Neural progenitor cell (in vitro differentiated cells): ENCODE results near the gene B4GALNT1. TPM values are rescaled to one million over a fixed set of nuclear protein-coding genes. Genes with fewer than 3 reads are reported as not detected.

ENCODE experiments used
- DNase-seq: peaks from one replicate; pipeline ENCODE4 v3.0.0-alpha.2; 2016; ENCODE audit warnings: low spot score
- H2AFZ ChIP-seq: fragments of 200-600 bp; sonication (generic); replicated peaks from 2 replicates; pipeline ENCODE4 v1.6.1; 2016; ENCODE audit warnings: antibody characterized with exemption
- H3F3A ChIP-seq: fragments of 200-600 bp; sonication (generic); 2 replicates; pipeline ENCODE4 v1.6.1; 2016; ENCODE audit warnings: antibody characterized with exemption, low read depth
- H3K27ac ChIP-seq: fragments of 200-600 bp; sonication (generic); 2 replicates; pipeline ENCODE4 v1.5.1; 2016; ENCODE audit warnings: mild to moderate bottlenecking
- H3K27me3 ChIP-seq: fragments of 200-600 bp; sonication (generic); 2 replicates; pipeline ENCODE4 v1.6.1; 2016; ENCODE audit warnings: mild to moderate bottlenecking, moderate library complexity
- H3K36me3 ChIP-seq: fragments of 200-600 bp; sonication (generic); 2 replicates; pipeline ENCODE4 v1.5.1; 2016
- H3K4me1 ChIP-seq: fragments of 200-600 bp; sonication (generic); 2 replicates; pipeline ENCODE4 v1.6.1; 2016; ENCODE audit warnings: mixed run types
- H3K4me2 ChIP-seq: fragments of 200-600 bp; sonication (generic); 2 replicates; pipeline ENCODE4 v1.6.1; 2016
- H3K4me3 ChIP-seq: fragments of 200-600 bp; sonication (generic); 2 replicates; pipeline ENCODE4 v1.5.1; 2016
- H3K79me2 ChIP-seq: fragments of 200-600 bp; sonication (generic); 2 replicates; pipeline ENCODE4 v1.6.1; 2016; ENCODE audit warnings: low read depth
- H3K9ac ChIP-seq: fragments of 200-600 bp; sonication (generic); 2 replicates; pipeline ENCODE4 v1.6.1; 2016
- H3K9me3 ChIP-seq: fragments of 200-600 bp; sonication (generic); 2 replicates; pipeline ENCODE4 v1.5.1; 2016; ENCODE audit warnings: low read depth
- H4K20me1 ChIP-seq: fragments of 200-600 bp; sonication (generic); 2 replicates; pipeline ENCODE4 v1.6.1; 2016; ENCODE audit warnings: low read depth
- H3K27ac Mint-ChIP-seq: 3 replicates; pipeline ENCODE4 v1.8.0; 2021; ENCODE audit warnings: mixed read lengths
- H3K27me3 Mint-ChIP-seq: 2 replicates; pipeline ENCODE4 v1.8.0; 2022; ENCODE audit warnings: low read depth, mild to moderate bottlenecking, inconsistent platforms, moderate library complexity, mixed read lengths; ENCODE audit not compliant: insufficient read depth
- H3K36me3 Mint-ChIP-seq: 3 replicates; pipeline ENCODE4 v1.8.0; 2021; ENCODE audit warnings: mixed read lengths
- H3K4me1 Mint-ChIP-seq: 3 replicates; pipeline ENCODE4 v1.8.0; 2021; ENCODE audit warnings: mixed read lengths
- H3K4me3 Mint-ChIP-seq: 3 replicates; pipeline ENCODE4 v1.8.0; 2021; ENCODE audit warnings: mild to moderate bottlenecking, moderate library complexity, mixed read lengths
- H3K9me3 Mint-ChIP-seq: 3 replicates; pipeline ENCODE4 v1.8.0; 2020; ENCODE audit warnings: mixed read lengths
- CTCF ChIP-seq: fragments of 200-600 bp; sonication (generic); IDR thresholded peaks from 2 replicates; pipeline ENCODE4 v1.5.1; 2017; ENCODE audit warnings: antibody characterized with exemption, mild to moderate bottlenecking
- EZH2 ChIP-seq: fragments of 200-600 bp; sonication (generic); IDR thresholded peaks from 2 replicates; pipeline ENCODE4 v1.6.1; 2017; ENCODE audit warnings: antibody characterized with exemption, mild to moderate bottlenecking, moderate library complexity
- EZH2phosphoT487 ChIP-seq: fragments of 200-600 bp; sonication (generic); IDR thresholded peaks from 2 replicates; pipeline ENCODE4 v1.6.1; 2017; ENCODE audit warnings: antibody characterized with exemption
- total RNA-seq: library from RNA; depleted of rRNA; stranded (reverse); fragments of >200 nt; gene quantifications from 2 replicates; pipeline ENCODE4 v1.2.3, GENCODE V29; 2015; ENCODE audit warnings: low replicate concordance

Gene B4GALNT1
- total RNA-seq, 1 donor from 2014 or later, result 0.28 TPM

GRCh38 chr12:57579677-57580465, 53.1 kb downstream of the B4GALNT1 start:
- Histone ChIP-seq H3K4me3 (no peak overlapping the region), H3F3A (peaks cover 9% of the 10 kb centered on the region), H3K27me3 (no peaks in the 10 kb centered on the region), H2AFZ (no peak overlapping the region), H4K20me1 (peaks cover 4% of the 10 kb centered on the region), H3K9ac (no peak overlapping the region), H3K27ac (no peak overlapping the region), H3K9me3 (no peaks in the 10 kb centered on the region), H3K4me1 (no peaks in the 10 kb centered on the region), H3K36me3 (no peaks in the 10 kb centered on the region), H3K79me2 (no peaks in the 10 kb centered on the region), H3K4me2 (no peak overlapping the region)
- Mint-ChIP-seq H3K36me3 (peaks cover 9% of the 10 kb centered on the region), H3K27ac (no peak overlapping the region), H3K4me1 (no peaks in the 10 kb centered on the region), H3K4me3 (no peak overlapping the region), H3K27me3 (peaks cover 7% of the 10 kb centered on the region), H3K9me3 (no peaks in the 10 kb centered on the region)
- no peak for TF ChIP-seq EZH2phosphoT487
- no peak for TF ChIP-seq CTCF
- TF ChIP-seq EZH2, result no peak
- no peak for DNase-seq

GRCh38 chr12:57579011-57579410, 54.0 kb downstream of the B4GALNT1 start:
- Histone ChIP-seq H3K9me3 (no peaks in the 10 kb centered on the region), H3F3A (peaks cover 9% of the 10 kb centered on the region), H3K4me1 (no peaks in the 10 kb centered on the region), H4K20me1 (peaks cover 4% of the 10 kb centered on the region), H3K79me2 (no peaks in the 10 kb centered on the region), H3K27ac (no peak overlapping the region), H2AFZ (no peak overlapping the region), H3K4me3 (no peak overlapping the region), H3K4me2 (no peak overlapping the region), H3K9ac (no peak overlapping the region), H3K27me3 (no peaks in the 10 kb centered on the region), H3K36me3 (no peaks in the 10 kb centered on the region)
- Mint-ChIP-seq H3K4me3 (no peak overlapping the region), H3K9me3 (no peaks in the 10 kb centered on the region), H3K27me3 (peaks cover 7% of the 10 kb centered on the region), H3K36me3 (peaks cover 11% of the 10 kb centered on the region), H3K4me1 (no peaks in the 10 kb centered on the region), H3K27ac (no peak overlapping the region)
- DNase-seq, result no peak
- no peak for TF ChIP-seq CTCF
- TF ChIP-seq EZH2, result no peak
- TF ChIP-seq EZH2phosphoT487, result no peak

GRCh38 chr12:57577981-57578758, 54.8 kb downstream of the B4GALNT1 start:
- Mint-ChIP-seq H3K27me3 (peaks cover 5% of the 10 kb centered on the region), H3K9me3 (no peaks in the 10 kb centered on the region), H3K27ac (no peak overlapping the region), H3K4me3 (no peak overlapping the region), H3K36me3 (peaks cover 11% of the 10 kb centered on the region), H3K4me1 (no peaks in the 10 kb centered on the region)
- no peak overlapping the region for H3K9ac ChIP-seq
- H3K9me3 ChIP-seq, result no peaks in the 10 kb centered on the region
- H2AFZ ChIP-seq, result no peak overlapping the region
- peaks cover 9% of the 10 kb centered on the region for H3F3A ChIP-seq
- TF ChIP-seq EZH2phosphoT487 (no peak), EZH2 (no peak), CTCF (no peak)
- H3K4me1 ChIP-seq, result no peaks in the 10 kb centered on the region
- H3K4me3 ChIP-seq, result no peak overlapping the region
- H3K4me2 ChIP-seq, result no peak overlapping the region
- H3K27me3 ChIP-seq, result no peaks in the 10 kb centered on the region
- no peaks in the 10 kb centered on the region for H4K20me1 ChIP-seq
- no peaks in the 10 kb centered on the region for H3K36me3 ChIP-seq
- H3K79me2 ChIP-seq, result no peaks in the 10 kb centered on the region
- DNase-seq, result no peak
- no peak overlapping the region for H3K27ac ChIP-seq
